Activated naive CD8-positive, alpha-beta T cell treated with anti-CD3 and anti-CD28 coated beads, Interleukin-2, amount 10 ng/mL, durations not matched to agents 7 days and 5 days (primary cell): ENCODE measurements around the gene AFG1L. TPM values are rescaled to one million over a fixed set of nuclear protein-coding genes. Genes with fewer than 3 reads are reported as not detected.

Experiments used
- ATAC-seq: fragments of 150-1000 bp; cut with Tn5 transposase; one replicate; pipeline ENCODE4 v1.10.0; 2021; ENCODE audit warnings: low read depth, moderate library complexity
- POLR2A ChIA-PET: fragments of 350-600 bp; sonication (Branson Sonifier 250); formaldehyde crosslinking; loops from one replicate; lab custom pipeline; 2021; ENCODE audit warnings: antibody characterized with exemption; lab: Charles Lee
- DNase-seq: peaks from one replicate; pipeline ENCODE4 v3.0.0; 2021
- H3K27ac Mint-ChIP-seq: one replicate; pipeline ENCODE4 v1.8.0; 2022; ENCODE audit warnings: mild to moderate bottlenecking, mixed read lengths
- H3K27me3 Mint-ChIP-seq: one replicate; pipeline ENCODE4 v1.8.0; 2022; ENCODE audit warnings: mild to moderate bottlenecking, moderate library complexity, mixed read lengths
- H3K36me3 Mint-ChIP-seq: one replicate; pipeline ENCODE4 v1.8.0; 2021; ENCODE audit warnings: mild to moderate bottlenecking, mixed read lengths
- H3K4me1 Mint-ChIP-seq: one replicate; pipeline ENCODE4 v1.8.0; 2021; ENCODE audit warnings: mixed read lengths
- H3K4me3 Mint-ChIP-seq: one replicate; pipeline ENCODE4 v1.8.0; 2022; ENCODE audit warnings: mild to moderate bottlenecking, moderate library complexity, mixed read lengths
- H3K9me3 Mint-ChIP-seq: one replicate; pipeline ENCODE4 v1.8.0; 2021; ENCODE audit warnings: mixed read lengths
- total RNA-seq, 2 experiments: library from RNA; stranded (reverse); gene quantifications; one replicate each; pipeline ENCODE4 v1.2.3, GENCODE V29; 2021

Gene AFG1L
- total RNA-seq, 2 experiments from 2014 or later: 4.9 to 5.5 TPM

DNA sequence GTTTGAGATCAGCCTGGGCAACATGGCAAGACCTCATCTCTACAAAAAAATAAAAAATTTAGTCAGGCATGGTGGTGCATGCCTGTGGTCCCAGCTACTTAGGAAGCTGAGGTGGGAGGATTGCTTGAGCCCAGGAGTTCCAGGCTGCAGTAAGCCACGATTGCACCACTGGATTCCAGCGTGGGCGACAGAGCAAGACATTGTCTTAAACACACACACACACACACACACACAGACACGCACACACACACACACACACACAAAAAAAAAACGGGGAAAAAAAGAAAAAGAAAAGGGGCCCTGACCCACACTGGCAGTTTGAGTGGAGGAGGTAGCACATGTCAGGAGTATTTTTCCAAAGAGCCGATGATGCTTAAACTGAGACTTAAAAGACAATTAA is 122.2 kb downstream of the AFG1L start:
- H3K27me3 Mint-ChIP-seq: peaks cover 6% of the 10 kb centered on the region
- peaks cover 18% of the 10 kb centered on the region for H3K9me3 Mint-ChIP-seq
- no peaks in the 10 kb centered on the region for H3K4me1 Mint-ChIP-seq
- no peak for ATAC-seq
- no peak for DNase-seq
- H3K27ac Mint-ChIP-seq: no peak overlapping the region
- POLR2A ChIA-PET: no interaction called here
- H3K4me3 Mint-ChIP-seq: no peak overlapping the region
- H3K36me3 Mint-ChIP-seq: peaks cover under 1% of the 10 kb centered on the region

DNA sequence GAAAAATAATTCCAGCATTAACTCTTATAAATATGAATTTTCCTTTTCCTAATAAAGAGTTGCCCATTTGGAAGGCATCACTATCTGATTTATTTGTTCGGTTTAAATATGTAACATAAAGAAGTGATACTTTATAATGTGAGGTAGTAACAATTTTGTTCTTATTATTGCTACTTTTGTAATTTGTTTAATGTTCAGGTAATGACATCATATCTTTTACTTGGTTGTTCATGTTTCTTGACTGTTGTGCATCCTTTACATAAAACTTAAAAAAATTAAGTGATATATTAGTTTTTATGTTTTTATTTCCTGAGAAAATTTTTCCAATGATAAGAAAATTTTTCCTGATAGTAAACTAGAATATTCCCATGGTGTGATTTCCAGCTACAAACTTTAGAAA is 124.6 kb downstream of the AFG1L start:
- peaks cover 4% of the 10 kb centered on the region for H3K9me3 Mint-ChIP-seq
- POLR2A ChIA-PET: no interaction called here
- no peak for DNase-seq
- H3K4me3 Mint-ChIP-seq: no peak overlapping the region
- ATAC-seq: no peak
- H3K36me3 Mint-ChIP-seq: no peaks in the 10 kb centered on the region
- no peak overlapping the region for H3K27ac Mint-ChIP-seq
- no peaks in the 10 kb centered on the region for H3K4me1 Mint-ChIP-seq
- H3K27me3 Mint-ChIP-seq: peaks cover 2% of the 10 kb centered on the region

GRCh38 chr6:108419934-108420609 is 125.2 kb downstream of the AFG1L start:
- Mint-ChIP-seq H3K27me3 (peaks cover 2% of the 10 kb centered on the region), H3K27ac (no peak overlapping the region), H3K36me3 (no peaks in the 10 kb centered on the region), H3K4me3 (no peak overlapping the region), H3K4me1 (no peaks in the 10 kb centered on the region), H3K9me3 (peaks cover 4% of the 10 kb centered on the region)
- DNase-seq: no peak
- POLR2A ChIA-PET: no interaction called here
- ATAC-seq: no peak

DNA sequence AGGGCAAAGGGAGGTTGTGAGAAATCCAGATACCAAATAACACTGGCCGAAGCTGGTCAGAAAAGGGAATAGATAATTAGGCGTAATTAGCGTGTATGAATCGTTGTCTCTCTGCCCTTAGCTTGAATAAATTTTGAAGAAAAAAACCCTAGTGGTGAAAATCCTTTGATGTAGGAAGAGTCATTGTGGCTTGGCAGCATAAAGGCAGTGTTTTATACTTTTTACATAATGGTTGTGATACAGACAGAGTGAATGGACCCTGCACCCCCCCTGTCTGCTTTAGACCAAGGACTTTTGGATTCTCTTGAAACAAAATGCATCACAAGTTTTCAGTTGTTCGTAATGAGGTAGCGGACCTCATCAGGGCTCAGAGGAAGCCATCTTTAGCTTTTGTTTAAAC is 126.5 kb downstream of the AFG1L start:
- DNase-seq (no peak), ATAC-seq (no peak)
- POLR2A ChIA-PET: no interaction called here
- H3K27ac Mint-ChIP-seq: no peak overlapping the region
- H3K36me3 Mint-ChIP-seq: no peaks in the 10 kb centered on the region
- no peaks in the 10 kb centered on the region for H3K4me1 Mint-ChIP-seq
- H3K9me3 Mint-ChIP-seq: peaks cover 2% of the 10 kb centered on the region
- no peak overlapping the region for H3K4me3 Mint-ChIP-seq
- H3K27me3 Mint-ChIP-seq: no peaks in the 10 kb centered on the region

GRCh38 chr6:108423982-108424705 is 129.3 kb downstream of the AFG1L start:
- Mint-ChIP-seq H3K27me3 (peaks cover 2% of the 10 kb centered on the region), H3K4me1 (no peaks in the 10 kb centered on the region)
- POLR2A ChIA-PET: no interaction called here

GRCh38 chr6:108425428-108425827 is 130.6 kb downstream of the AFG1L start:
- H3K27ac Mint-ChIP-seq: no peak overlapping the region
- H3K9me3 Mint-ChIP-seq: no peaks in the 10 kb centered on the region
- no peaks in the 10 kb centered on the region for H3K36me3 Mint-ChIP-seq

More at GRCh38 chr6:108423982-108424705, 129.3 kb downstream of the AFG1L start:
- Mint-ChIP-seq H3K36me3 (no peaks in the 10 kb centered on the region), H3K4me3 (no peak overlapping the region), H3K9me3 (no peaks in the 10 kb centered on the region), H3K27ac (no peak overlapping the region)
- no peak for DNase-seq
- no peak for ATAC-seq

DNA sequence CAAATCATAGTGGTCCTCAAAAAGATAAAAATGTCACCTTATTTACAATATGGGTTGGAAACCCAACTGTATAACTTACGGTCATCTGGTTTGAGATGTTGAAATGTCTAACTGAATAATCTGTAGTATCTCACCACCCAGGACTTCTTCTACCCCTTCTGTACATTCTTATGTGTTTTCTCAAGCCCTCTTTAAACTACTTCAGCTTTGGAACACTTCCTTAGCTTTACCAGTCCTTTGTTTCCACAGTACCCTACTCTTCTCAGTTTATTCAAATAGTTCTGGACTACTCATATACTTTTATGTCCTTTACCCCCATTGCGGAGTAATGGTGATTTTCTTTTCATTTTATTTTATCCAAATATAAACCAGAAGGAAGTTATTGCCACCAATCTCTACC is 137.3 kb downstream of the AFG1L start:
- POLR2A ChIA-PET: no interaction called here
- peaks cover 4% of the 10 kb centered on the region for H3K36me3 Mint-ChIP-seq

More at GRCh38 chr6:108425428-108425827, 130.6 kb downstream of the AFG1L start:
- no peak overlapping the region for H3K4me3 Mint-ChIP-seq
- H3K4me1 Mint-ChIP-seq: no peaks in the 10 kb centered on the region
- DNase-seq (no peak), ATAC-seq (no peak)
- POLR2A ChIA-PET: no interaction called here
- peaks cover 2% of the 10 kb centered on the region for H3K27me3 Mint-ChIP-seq

DNA sequence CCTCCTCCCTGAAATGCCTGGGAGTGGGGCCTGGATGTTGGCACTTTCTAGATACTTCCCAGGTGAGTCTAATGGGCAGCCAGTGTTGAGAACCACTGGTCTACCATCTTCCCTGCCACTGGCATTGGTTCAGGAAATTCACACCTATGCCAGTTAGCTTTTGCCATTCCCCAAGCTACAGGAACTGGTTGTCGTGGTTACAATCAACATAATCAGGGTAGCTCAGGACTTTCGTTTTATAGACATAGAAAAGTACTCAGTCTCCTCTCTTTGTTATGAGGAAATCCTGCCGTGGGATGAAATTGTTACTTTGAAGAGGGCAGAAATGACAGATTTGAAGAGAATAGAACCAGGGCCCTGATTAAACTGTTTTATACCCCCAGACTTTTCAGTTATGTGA is 137.9 kb downstream of the AFG1L start:
- Mint-ChIP-seq H3K27ac (no peak overlapping the region), H3K36me3 (peaks cover 4% of the 10 kb centered on the region), H3K4me3 (no peak overlapping the region), H3K9me3 (peaks cover 3% of the 10 kb centered on the region), H3K4me1 (peaks cover 10% of the 10 kb centered on the region), H3K27me3 (no peaks in the 10 kb centered on the region)
- POLR2A ChIA-PET: no interaction called here
- no peak for ATAC-seq
- no peak for DNase-seq

More for the DNA sequence above, 137.3 kb downstream of the AFG1L start:
- Mint-ChIP-seq H3K27me3 (no peaks in the 10 kb centered on the region), H3K4me1 (peaks cover 10% of the 10 kb centered on the region), H3K4me3 (no peak overlapping the region), H3K9me3 (peaks cover 3% of the 10 kb centered on the region), H3K27ac (no peak overlapping the region)
- ATAC-seq (no peak), DNase-seq (no peak)

DNA sequence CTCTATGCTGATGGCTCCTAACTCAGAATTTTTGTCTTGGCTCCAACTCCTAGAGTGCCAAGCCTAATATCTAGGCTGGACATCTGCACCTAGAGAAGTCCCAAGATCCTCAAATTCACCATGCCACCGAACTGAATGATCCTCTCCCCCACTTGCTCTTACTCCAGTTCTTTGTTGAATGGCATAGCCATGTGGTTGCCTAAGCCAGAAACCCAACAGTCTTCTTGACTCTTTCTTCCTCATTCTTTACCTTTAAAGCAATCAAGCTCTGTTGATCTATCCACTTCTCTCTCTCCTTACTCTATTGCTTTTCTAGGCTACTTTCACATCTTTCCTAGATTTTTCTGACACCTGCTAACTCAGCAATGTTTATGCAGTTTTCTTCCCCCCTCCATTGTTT is 139.4 kb downstream of the AFG1L start:
- H3K36me3 Mint-ChIP-seq: peaks cover 4% of the 10 kb centered on the region
- POLR2A ChIA-PET: no interaction called here
- peaks cover 10% of the 10 kb centered on the region for H3K4me1 Mint-ChIP-seq
- no peak for DNase-seq
- no peak for ATAC-seq
- H3K9me3 Mint-ChIP-seq: peaks cover 3% of the 10 kb centered on the region
- H3K27ac Mint-ChIP-seq: no peak overlapping the region
- no peak overlapping the region for H3K4me3 Mint-ChIP-seq
- H3K27me3 Mint-ChIP-seq: no peaks in the 10 kb centered on the region

- no peak for DNase-seq
Measured at GRCh38 chr6:108435391-108435790, 140.5 kb downstream of the AFG1L start.

DNA sequence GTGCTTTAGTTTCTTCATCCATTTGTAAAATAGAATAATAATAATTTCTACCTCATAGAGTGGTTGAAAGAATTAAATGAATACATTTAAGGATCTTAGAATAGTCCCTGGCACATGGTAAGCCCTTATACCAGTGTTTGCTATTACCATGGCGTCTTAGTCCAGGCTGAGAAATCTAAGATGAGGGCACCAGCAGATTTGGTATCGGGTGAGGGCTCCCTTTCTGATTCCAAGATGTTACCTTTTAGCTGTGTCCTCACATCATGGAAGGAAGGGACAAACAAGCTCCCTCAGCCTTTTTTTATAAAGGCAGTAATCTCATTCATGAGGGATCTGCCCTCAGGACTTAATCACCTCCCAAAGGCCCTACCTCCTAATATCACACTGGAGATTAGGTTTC is 141.9 kb downstream of the AFG1L start:
- peaks cover 4% of the 10 kb centered on the region for H3K36me3 Mint-ChIP-seq
- H3K27ac Mint-ChIP-seq: no peak overlapping the region
- peaks cover 10% of the 10 kb centered on the region for H3K4me1 Mint-ChIP-seq
- no peaks in the 10 kb centered on the region for H3K27me3 Mint-ChIP-seq
- ATAC-seq (no peak), DNase-seq (no peak)
- POLR2A ChIA-PET: no interaction called here
- no peak overlapping the region for H3K4me3 Mint-ChIP-seq
- peaks cover 3% of the 10 kb centered on the region for H3K9me3 Mint-ChIP-seq

More at GRCh38 chr6:108435391-108435790, 140.5 kb downstream of the AFG1L start:
- Mint-ChIP-seq H3K27me3 (no peaks in the 10 kb centered on the region), H3K36me3 (peaks cover 4% of the 10 kb centered on the region), H3K9me3 (peaks cover 3% of the 10 kb centered on the region), H3K4me1 (peaks cover 10% of the 10 kb centered on the region), H3K27ac (no peak overlapping the region), H3K4me3 (no peak overlapping the region)
- POLR2A ChIA-PET: no interaction called here
- ATAC-seq: no peak

DNA sequence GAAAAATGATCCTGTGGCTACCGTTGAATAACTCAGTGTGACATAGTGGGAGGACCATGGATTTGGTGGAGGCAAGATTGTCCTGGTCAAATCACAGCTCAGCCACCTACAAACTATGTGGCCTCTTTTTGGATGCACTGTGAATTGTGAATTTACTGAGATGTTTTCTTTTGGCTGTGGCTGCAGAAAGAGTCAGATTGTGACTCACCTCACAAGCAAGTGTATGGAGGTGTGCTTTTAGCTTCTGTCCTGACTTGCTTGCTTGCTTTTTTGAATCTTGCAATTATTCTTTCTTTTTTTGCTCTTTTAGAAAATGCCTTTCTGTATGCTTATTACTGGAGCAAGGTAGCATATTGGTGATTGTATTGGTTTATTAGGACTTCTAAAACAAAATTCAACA is 143.0 kb downstream of the AFG1L start:
- peaks cover 2% of the 10 kb centered on the region for H3K27me3 Mint-ChIP-seq
- no peak overlapping the region for H3K4me3 Mint-ChIP-seq
- no peaks in the 10 kb centered on the region for H3K9me3 Mint-ChIP-seq
- ATAC-seq (no peak), DNase-seq (no peak)
- POLR2A ChIA-PET: no interaction called here
- H3K27ac Mint-ChIP-seq: no peak overlapping the region
- H3K4me1 Mint-ChIP-seq: peaks cover 4% of the 10 kb centered on the region
- peaks cover 4% of the 10 kb centered on the region for H3K36me3 Mint-ChIP-seq

GRCh38 chr6:108438918-108439317 is 144.1 kb downstream of the AFG1L start:
- POLR2A ChIA-PET: no interaction called here
- Mint-ChIP-seq H3K4me1 (no peaks in the 10 kb centered on the region), H3K4me3 (no peak overlapping the region), H3K27me3 (peaks cover 2% of the 10 kb centered on the region), H3K27ac (no peak overlapping the region), H3K36me3 (peaks cover 9% of the 10 kb centered on the region), H3K9me3 (no peaks in the 10 kb centered on the region)
- no peak for DNase-seq
- no peak for ATAC-seq

GRCh38 chr6:108441141-108441540 is 146.3 kb downstream of the AFG1L start:
- no peak for DNase-seq
- no peaks in the 10 kb centered on the region for H3K9me3 Mint-ChIP-seq
- no peak overlapping the region for H3K27ac Mint-ChIP-seq
- peaks cover 5% of the 10 kb centered on the region for H3K36me3 Mint-ChIP-seq
- H3K27me3 Mint-ChIP-seq: peaks cover 2% of the 10 kb centered on the region
- H3K4me1 Mint-ChIP-seq: peaks cover 15% of the 10 kb centered on the region
- POLR2A ChIA-PET: no interaction called here
- ATAC-seq: no peak
- H3K4me3 Mint-ChIP-seq: no peak overlapping the region
